HUES64 (cell line): ENCODE data around the gene ATP11A.
"Not testable (repeated sequence)": the region's sequence is repeated elsewhere in the genome, so short reads cannot be mapped to it uniquely, and the experiment has no call there.

Experiments
- H3K27ac ChIP-seq: 2 replicates; pipeline ENCODE4 v1.7.0; 2013; ENCODE audit warnings: low read depth, low read length, inconsistent platforms
- H3K27me3 ChIP-seq: 2 replicates; pipeline ENCODE4 v1.6.1; 2013; ENCODE audit warnings: mild to moderate bottlenecking, low read length; ENCODE audit not compliant: insufficient read depth
- H3K36me3 ChIP-seq: 2 replicates; pipeline ENCODE4 v1.6.1; 2013; ENCODE audit warnings: mild to moderate bottlenecking, low read length; ENCODE audit not compliant: insufficient read depth
- H3K4me1 ChIP-seq: 2 replicates; pipeline ENCODE4 v1.6.1; 2013; ENCODE audit warnings: mild to moderate bottlenecking, low read length, moderate library complexity; ENCODE audit not compliant: insufficient read depth
- H3K4me3 ChIP-seq: 2 replicates; pipeline ENCODE4 v1.5.1; 2013; ENCODE audit warnings: mild to moderate bottlenecking, low read length, moderate library complexity
- H3K9ac ChIP-seq: 2 replicates; pipeline ENCODE4 v1.6.1; 2013; ENCODE audit warnings: mild to moderate bottlenecking, low read depth, low read length
- H3K9me3 ChIP-seq: 2 replicates; pipeline ENCODE4 v1.6.1; 2013; ENCODE audit warnings: low read depth, low read length; ENCODE audit not compliant: insufficient read depth
- WGBS: fragments of 150-250, 120-280 bp; methylation state at CpG from one replicate; pipeline ENCODE4 v1.1.7; 2013; ENCODE audit warnings: missing lambda C conversion rate; 5-methylcytosine and 5-hydroxymethylcytosine counted together

Gene ATP11A

DNA sequence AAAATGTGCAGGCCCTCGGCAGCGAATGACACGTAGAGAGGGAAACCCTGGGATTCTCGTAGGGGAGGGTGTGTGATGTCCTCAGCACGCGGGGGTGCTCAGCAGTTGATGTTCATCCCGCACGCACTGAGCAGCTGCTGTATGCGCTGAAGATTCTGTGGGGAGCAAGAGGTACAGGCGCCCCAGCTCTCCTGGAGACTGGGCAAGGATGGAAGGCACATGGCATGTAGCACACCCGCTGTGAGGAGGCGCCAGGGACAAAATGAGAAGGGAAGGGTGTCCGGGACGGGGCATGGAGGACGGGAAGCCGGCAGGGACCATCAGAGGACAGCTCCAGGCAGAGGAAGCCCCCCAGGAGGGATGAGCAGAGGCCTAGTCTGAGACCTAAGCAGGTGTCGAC is 15.4 kb downstream of the ATP11A start:
- Histone ChIP-seq H3K9ac (no peak overlapping the region), H3K27ac (no peak overlapping the region), H3K4me3 (no peak overlapping the region), H3K4me1 (peaks cover 42% of the 10 kb centered on the region), H3K9me3 (no peaks in the 10 kb centered on the region), H3K27me3 (no peaks in the 10 kb centered on the region), H3K36me3 (no peaks in the 10 kb centered on the region)
- 86% methylated on average over 17 of the region's 17 CpGs for WGBS

DNA sequence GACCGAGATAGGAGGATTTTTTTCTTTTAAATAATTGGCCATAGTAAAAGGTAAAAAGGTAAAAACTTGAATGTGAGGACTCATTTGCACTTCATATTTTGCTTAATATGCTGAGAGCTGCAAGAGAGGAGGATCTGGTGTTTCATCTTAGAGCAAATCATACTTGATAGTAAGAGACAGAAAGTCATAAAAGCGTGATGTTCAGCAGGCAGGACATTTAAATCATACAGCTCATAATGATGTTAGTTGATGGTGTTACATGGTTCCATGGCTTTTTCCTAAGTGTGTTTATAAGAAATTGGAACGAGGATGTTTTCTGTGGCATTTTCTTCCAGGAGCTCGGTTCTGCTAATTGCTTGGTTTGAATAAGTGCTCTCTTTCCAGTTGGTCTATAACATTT is 16.3 kb downstream of the ATP11A start:
- no peak overlapping the region for H3K4me3 ChIP-seq
- no peaks in the 10 kb centered on the region for H3K36me3 ChIP-seq
- no peak overlapping the region for H3K9ac ChIP-seq
- 92% methylated on average over 3 of the region's 4 CpGs for WGBS
- no peaks in the 10 kb centered on the region for H3K27me3 ChIP-seq
- H3K27ac ChIP-seq = no peak overlapping the region
- no peaks in the 10 kb centered on the region for H3K9me3 ChIP-seq
- H3K4me1 ChIP-seq = peaks cover 46% of the 10 kb centered on the region

DNA sequence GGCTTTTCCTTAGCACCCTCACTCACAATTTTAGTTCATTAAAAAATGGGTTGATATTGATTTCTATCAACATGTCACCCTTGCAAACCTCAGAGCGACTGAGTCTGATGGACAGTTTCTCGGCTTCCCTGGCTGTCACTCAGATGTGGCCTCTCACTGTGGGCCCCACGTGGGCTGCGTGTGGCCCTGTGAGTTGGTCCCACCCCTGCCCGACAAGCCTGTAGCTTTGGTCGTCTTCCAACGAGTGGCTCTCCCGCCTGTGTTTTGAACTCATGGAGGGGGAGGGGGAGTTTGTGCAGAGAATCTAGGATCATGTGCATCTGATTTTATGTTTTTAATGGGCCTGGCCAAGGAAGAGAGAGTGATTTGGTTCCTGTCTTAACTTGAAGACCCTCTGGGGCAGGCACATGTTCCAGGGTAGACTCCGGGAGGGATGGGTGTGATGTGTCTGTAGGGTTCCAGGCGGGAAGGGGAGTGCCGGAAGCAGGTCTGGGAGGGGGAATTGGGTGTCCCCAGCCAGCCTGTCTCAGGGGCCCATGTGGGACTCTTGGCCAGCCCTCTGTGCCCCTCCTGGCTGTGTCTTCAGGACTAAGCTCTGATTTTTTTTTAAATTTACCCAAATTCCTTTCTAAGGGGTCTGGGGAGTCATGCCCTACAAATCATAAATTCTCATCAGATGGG is 18.9 kb downstream of the ATP11A start:
- H3K36me3 ChIP-seq = no peaks in the 10 kb centered on the region
- no peak overlapping the region for H3K4me3 ChIP-seq
- no peak overlapping the region for H3K9ac ChIP-seq
- no peaks in the 10 kb centered on the region for H3K9me3 ChIP-seq
- WGBS = 75% methylated on average over 11 of the region's 11 CpGs
- H3K27ac ChIP-seq = no peak overlapping the region
- H3K27me3 ChIP-seq = no peaks in the 10 kb centered on the region
- H3K4me1 ChIP-seq = peaks cover 49% of the 10 kb centered on the region

GRCh38 chr13:112709316-112709715 is 19.5 kb downstream of the ATP11A start:
- H3K27me3 ChIP-seq, H3K36me3 ChIP-seq, H3K27ac ChIP-seq, H3K9me3 ChIP-seq, H3K4me3 ChIP-seq, H3K9ac ChIP-seq: not testable (repeated sequence)
- peaks cover 46% of the 10 kb centered on the region for H3K4me1 ChIP-seq
- WGBS = 89% methylated on average over 3 of the region's 3 CpGs

- peaks cover 46% of the 10 kb centered on the region for H3K4me1 ChIP-seq
- no peak overlapping the region; the same call in 1 of the 2 replicates for H3K27ac ChIP-seq
- no peaks in the 10 kb centered on the region for H3K36me3 ChIP-seq
- no peaks in the 10 kb centered on the region for H3K27me3 ChIP-seq
- WGBS = 89% methylated on average over 26 of the region's 26 CpGs
- no peak overlapping the region for H3K4me3 ChIP-seq
- H3K9ac ChIP-seq = no peak overlapping the region
- H3K9me3 ChIP-seq = no peaks in the 10 kb centered on the region
Observed at GRCh38 chr13:112709825-112710783, 20.3 kb downstream of the ATP11A start.

DNA sequence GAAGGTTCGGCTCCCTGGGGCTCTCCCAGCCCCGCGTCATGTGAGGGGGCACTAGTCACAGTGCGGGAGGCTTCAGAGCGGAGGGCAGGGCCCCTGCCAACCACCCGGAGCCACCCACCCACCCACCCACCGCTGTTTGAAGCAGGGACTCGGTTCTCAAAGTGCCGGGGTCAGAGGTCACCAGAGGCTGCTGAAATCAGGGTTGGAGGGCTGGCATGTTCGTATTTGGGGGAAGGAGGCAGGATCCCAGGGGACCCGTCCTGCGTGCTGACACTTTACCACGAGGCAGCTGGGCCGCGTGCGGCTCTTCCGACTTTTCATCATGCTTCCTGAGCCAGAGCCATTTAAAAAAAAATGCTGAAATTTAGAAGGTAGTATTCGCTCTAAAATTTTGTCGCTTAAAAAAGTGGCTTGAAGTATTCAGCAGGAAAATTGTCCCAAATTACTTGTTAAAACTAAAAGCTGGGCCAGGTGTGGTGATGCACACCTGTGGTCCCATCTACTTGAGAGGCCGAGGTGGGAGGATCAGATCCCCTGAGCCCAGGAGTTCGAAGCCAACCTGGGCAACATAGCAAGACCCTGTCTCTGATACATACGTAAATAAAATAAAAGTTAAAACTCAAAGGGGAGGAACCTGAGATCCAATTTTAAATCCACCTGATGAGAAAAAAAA is 21.2 kb downstream of the ATP11A start:
- 85% methylated on average over 22 of the region's 22 CpGs for WGBS
- H3K4me1 ChIP-seq = peaks cover 46% of the 10 kb centered on the region
- no peaks in the 10 kb centered on the region for H3K27me3 ChIP-seq
- no peaks in the 10 kb centered on the region for H3K9me3 ChIP-seq
- no peaks in the 10 kb centered on the region for H3K36me3 ChIP-seq
- peak overlapping the region; percentile 90 for H3K27ac ChIP-seq
- peak overlapping the region; percentile 32; the same call in 1 of the 2 replicates for H3K4me3 ChIP-seq
- peak overlapping the region; percentile 51 for H3K9ac ChIP-seq

- Histone ChIP-seq H3K4me1 (peaks cover 46% of the 10 kb centered on the region), H3K27ac (peak overlapping the region; percentile 90), H3K9ac (peak overlapping the region; percentile 51), H3K9me3 (no peaks in the 10 kb centered on the region), H3K4me3 (peak overlapping the region; percentile 32), H3K36me3 (no peaks in the 10 kb centered on the region), H3K27me3 (no peaks in the 10 kb centered on the region)
- 8% methylated on average over 22 of the region's 22 CpGs for WGBS
Observed at GRCh38 chr13:112711528-112712265, 21.9 kb downstream of the ATP11A start.

DNA sequence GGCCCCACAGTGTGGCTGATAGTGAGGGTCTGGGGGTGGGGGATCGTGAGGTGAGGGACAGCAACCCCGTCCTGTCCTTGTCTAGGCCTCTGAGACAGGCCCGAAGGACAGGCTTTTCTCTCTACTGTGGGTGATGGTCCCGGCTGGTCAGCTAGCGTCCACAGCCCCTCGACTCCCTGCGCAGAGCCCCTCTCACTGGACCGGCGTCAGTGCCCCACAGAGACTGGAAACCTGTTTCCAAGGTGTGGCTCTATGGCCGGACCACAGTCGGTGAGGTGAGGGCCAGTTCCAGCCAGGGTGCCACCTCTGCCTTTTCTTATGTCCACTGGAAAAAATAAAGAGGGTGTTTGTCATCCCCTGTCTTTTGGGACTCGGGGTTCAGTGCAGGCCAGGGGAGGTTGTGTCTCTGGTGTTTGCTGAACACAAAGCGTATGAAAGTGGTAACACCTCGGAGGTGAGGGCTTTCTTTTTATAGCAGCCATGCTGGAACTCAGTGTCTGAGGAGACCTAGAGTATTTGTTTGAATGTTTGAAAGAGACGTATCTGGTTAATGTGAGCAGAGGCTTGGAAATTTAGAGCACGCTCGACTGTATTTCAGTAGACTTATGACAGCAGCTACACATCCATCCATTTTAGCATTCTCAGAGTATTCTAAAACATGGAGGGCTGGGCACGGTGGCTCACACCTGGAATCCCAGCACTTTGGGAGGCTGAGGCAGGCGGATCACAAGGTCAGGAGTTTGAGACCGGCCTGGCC is 22.8 kb downstream of the ATP11A start:
- peak overlapping the region; percentile 32 for H3K9ac ChIP-seq
- H3K4me1 ChIP-seq = peaks cover 46% of the 10 kb centered on the region
- no peaks in the 10 kb centered on the region for H3K36me3 ChIP-seq
- peak overlapping the region; percentile 90 for H3K27ac ChIP-seq
- WGBS = 87% methylated on average over 20 of the region's 20 CpGs
- no peaks in the 10 kb centered on the region for H3K27me3 ChIP-seq
- H3K9me3 ChIP-seq = no peaks in the 10 kb centered on the region
- no peak overlapping the region for H3K4me3 ChIP-seq

DNA sequence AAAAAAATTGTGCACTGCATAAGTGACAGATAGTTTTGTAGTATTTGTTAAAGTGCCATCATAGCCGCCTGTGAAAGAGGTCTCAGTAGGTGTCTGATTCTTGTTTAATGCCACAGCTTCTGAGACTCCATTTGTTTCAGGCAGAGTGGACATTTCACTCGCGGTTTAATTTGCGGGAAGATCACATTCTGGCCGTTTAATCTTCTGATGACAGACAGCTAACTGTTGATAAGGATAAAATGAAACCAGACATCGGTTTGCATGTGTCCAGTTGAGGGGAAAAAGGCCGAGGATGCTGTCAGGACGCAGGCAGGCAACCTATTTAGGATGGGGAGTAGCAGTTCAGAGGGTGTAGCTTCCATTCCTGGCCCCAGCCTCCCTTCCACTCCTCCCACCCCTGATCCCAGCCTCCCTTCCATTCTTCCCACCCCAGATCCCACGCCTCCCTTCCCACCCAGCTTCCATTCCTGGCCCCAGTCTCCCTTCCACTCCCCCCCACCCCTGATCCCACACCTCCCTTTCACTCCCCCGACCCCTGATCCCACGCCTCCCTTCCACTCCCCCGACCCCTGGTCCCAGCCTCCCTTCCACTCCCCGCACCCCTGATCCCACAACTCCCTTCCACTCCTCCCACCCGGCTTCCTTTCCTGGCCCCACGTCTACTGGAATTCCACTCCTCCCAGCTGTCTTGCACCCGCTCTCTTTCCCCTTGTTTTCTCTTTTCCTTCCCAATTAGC is 23.8 kb downstream of the ATP11A start:
- no peak overlapping the region for H3K9ac ChIP-seq
- H3K4me1 ChIP-seq = peaks cover 45% of the 10 kb centered on the region
- H3K9me3 ChIP-seq = no peaks in the 10 kb centered on the region
- H3K36me3 ChIP-seq = no peaks in the 10 kb centered on the region
- H3K27me3 ChIP-seq = no peaks in the 10 kb centered on the region
- no peak overlapping the region for H3K27ac ChIP-seq
- no peak overlapping the region for H3K4me3 ChIP-seq
- WGBS = 81% methylated on average over 16 of the region's 16 CpGs
